Femur (tissue), 1 donor: Measurements from ENCODE around the gene ARID1B.

Source experiments
- DNase-seq: peaks from one replicate; pipeline ENCODE4 v3.0.0-alpha.2; 2017

Gene ARID1B

DNA sequence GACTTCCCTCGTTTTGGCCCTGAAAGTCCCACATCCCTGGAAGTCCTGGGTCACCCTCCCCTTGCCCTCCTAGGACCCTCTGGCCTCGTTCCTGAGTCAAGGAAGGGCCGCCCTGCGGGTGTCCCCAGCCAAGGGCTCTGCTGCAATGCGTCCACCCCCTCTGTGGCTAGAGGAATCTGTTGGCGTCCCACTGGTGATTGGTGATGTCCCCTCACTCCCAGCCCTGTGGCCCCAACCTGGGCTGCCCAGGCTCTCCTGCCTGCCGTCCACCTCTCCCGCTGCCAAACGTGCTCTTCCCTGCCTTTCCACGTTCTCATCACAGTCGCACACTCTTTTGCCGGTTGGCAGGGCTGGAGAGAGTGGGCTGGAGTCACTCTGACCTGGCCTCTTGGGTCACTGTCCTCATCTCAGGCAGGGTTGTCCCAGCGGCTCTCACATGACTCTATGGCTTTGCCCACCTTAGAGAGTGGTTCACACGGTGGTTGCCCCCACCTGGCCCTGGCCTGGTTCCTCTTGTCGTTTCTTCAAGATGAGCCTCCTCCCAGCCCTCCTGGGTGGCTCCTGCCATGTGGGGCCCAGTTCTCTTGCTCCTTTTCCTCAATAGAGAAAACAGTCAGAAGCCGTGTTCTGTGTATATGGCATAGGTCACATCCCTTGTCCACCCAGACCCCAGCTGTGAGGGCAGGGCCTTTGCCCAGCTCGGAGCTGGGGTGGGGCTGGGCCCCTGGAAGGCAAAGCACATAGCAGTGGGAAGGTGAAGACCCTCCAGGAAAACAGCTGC, 445.2 kb downstream of the ARID1B start:
- no peak for DNase-seq

DNA sequence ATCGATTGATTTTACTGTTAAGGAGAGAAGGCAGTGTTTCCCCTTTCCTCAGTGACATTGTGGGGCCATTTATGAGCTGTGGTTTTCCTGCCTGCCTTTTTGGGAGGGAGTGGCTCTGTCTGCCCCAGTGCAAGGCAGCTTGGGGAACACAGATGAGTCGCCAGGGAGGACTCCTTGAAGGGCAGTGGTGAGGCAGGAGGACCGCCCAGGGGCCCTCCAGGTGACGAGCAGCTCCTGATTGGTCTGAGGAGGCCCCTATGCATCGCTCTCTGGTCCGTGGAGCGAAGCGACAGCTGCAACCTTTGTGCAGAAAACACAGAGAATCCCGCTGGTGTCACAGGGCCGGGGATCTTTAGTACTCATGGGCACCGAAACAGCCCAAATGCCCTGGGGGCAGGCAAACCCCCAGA, 445.8 kb downstream of the ARID1B start:
- no peak for DNase-seq

DNA sequence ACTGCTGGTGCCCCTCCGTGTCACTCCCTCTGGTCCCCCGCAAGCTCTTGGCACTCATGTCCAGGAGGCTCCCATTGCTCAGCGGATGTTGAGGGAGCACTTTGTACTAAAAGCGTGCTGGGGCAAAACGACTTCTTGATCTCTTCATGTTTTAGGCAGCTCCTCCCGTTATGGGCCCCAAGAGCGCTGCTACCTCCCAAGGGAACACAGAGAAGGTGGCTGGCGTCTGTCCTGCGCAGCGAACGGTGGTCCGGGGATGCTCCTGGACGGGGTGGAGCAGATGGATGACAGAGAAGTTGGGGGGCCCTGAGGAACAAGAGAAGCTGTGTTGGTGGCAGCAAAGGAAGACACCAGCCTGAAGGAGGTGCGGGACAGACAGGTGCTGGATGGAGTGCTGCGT, 446.3 kb downstream of the ARID1B start:
- no peak for DNase-seq

DNA sequence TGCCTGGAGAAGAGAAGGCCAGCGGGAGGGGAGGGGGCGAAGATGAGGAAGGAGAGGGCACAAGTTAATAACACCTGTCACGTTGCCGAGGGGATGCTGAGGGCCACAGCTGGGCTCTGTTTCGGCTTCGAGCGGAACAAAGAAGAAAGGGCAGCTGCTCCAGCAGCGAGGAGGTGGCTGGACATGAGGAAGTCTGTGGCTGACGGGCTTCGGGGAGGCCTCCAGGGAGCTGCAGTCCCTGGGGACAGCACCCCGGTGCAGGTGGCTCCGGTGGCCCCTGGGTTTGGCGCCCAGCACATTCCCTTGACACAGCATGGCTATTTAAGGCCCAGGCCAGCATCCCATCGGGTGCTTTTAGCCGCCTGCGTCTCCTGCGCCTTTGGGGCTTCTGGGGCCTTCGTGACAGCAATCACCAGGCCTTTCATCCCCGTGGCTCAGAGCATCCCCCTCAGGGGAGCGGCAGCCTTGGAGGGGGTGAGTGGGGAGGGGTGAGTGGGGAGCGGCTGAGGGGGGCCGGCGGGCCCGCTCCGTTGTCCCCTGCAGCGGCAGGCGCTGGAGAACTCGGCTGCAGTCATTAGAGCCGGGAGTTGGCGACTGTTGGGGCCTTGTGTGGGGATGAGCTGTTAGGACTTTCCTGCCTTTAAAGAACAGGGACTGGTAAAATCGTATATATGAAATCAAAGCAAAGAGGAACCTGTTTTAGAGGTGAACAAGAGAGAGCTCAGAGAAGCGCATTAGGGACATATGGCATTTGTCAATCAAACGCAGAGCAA, 447.2 kb downstream of the ARID1B start:
- no peak for DNase-seq

DNA sequence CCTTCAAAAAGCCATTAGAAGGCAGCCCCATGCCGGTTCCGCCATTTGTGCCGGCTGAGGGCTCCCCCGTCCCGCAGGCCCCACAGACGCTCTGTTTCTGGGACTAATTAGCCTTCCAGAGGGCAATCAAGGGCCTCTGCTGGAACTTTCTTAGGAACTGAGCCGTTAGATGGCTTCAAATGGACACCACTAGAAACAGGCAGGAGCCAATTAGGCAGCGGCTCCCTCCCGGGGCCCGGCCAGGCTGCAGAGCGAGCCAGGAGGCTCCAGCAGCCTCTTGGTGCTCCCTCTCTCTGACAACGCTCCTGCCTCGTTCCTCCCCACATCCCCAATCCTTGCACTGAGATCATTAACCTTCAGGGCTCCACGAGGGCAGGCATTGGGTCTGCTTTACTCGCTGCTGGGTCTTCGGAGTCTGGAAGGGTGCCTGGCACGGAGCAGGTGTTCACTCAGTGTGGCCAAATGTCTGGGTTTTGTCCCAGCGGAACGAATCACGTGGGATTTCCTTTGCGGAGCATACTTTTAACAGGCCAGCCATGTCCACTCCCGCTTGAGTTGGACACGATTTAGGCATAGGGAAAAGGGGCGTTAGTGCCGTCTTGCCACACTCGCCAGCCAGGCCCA, 447.9 kb downstream of the ARID1B start:
- DNase-seq, result no peak

DNA sequence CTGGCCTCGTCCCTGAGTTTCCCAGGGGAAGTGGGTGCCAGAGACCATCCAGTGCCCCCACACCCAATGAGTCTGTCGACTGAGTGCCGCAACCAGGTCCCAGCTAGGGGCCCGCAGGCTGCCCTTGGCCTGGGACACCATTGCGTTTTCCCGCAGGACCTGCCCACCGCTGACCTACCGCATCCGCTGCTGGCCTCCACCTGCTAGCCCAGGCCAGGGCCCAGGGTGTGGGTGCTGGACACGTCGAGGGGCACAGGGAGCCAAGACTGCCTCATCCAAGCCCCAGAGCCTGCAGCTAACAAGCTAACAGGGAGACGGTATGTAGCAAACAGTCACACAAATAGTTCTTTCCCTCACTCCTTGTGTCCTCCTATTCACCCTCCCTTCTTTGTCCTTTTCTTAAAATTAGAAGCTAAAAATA, 448.4 kb downstream of the ARID1B start:
- DNase-seq, result no peak

DNA sequence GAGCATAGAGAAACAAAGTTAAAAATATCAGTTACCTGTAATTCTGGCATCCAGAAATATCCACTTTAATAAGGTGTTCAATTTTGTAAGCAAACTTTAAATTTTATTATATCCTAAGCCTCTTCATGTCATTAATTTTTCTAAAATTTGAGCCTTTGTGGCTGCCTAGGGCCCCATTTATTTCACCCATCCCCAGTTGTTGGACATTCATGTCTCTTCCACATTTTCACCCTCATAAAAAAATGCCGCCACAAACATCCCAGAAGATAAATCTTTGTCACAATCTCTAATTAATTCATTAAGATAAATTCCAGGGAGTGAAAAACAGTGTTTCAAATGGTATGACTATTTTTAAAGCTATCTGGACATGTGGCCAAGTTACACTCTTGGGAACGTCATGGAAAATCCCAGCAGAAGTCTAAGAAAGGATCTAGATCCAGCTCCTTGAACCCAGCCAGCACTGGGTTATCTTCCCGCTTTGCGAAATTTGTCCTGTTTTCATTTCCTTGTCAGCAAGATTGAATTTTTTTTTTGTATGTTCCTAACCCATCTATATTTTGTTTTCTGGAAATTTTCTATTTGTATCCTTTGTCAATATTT, 448.9 kb downstream of the ARID1B start:
- DNase-seq, result no peak

DNA sequence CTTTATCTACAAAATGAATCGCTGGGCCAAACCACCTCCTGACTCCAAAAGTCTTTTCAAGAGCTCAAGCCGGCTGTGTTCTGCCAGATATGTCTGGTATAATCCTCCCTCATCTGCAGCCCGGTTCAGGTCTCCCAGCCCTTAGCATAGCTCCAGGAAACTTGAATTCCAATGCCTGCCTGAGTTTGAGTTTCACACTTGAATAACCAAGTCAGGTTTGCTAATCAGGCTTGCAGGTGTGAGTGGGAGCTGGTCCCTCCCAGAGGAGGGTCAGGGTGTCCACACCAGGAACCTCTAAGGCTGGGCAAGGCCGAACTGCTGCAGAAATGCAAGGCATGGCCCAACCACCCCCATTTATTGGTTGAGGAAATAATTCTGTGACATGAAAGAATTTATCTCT, 449.6 kb downstream of the ARID1B start:
- DNase-seq, result no peak

DNA sequence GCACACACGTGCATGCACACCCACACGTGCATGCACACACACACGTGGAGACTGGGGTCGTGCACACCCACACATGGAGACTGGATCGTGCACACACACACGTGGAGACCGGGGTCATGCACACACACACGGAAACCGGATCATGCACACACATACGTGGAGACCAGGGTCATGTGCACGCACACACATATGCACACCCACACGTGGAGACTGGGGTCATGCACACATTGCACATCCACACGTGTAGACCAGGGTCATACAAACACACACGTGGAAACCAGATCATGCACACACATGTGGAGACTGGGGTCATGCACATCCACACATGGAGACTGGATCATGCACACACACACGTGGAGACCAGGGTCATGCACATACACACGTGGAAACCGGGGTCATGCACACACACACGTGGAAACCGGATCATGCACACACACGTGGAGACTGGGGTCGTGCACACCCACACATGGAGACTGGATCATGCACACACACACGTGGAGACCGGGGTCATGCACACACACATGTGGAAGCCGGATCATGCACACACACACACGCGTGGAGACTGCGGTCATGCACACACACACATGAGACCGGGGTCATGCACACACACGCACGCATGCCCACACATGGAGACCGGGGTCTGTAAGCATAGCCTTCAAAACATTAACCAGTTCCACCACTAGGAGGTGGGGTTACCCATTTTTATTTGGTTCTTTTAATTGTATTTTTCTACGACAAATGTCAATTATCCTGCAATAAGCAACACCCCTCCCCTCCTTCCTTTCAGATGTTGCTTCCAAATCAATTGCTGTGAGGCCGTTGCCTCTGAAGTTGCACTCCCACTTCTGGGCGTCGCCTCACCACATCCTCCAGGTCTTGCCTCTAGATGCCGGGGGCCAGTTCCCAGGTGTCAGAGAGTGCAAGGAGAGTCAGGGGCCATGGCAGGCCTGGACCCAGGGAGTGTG, 450.3 kb downstream of the ARID1B start:
- DNase-seq, result no peak

DNA sequence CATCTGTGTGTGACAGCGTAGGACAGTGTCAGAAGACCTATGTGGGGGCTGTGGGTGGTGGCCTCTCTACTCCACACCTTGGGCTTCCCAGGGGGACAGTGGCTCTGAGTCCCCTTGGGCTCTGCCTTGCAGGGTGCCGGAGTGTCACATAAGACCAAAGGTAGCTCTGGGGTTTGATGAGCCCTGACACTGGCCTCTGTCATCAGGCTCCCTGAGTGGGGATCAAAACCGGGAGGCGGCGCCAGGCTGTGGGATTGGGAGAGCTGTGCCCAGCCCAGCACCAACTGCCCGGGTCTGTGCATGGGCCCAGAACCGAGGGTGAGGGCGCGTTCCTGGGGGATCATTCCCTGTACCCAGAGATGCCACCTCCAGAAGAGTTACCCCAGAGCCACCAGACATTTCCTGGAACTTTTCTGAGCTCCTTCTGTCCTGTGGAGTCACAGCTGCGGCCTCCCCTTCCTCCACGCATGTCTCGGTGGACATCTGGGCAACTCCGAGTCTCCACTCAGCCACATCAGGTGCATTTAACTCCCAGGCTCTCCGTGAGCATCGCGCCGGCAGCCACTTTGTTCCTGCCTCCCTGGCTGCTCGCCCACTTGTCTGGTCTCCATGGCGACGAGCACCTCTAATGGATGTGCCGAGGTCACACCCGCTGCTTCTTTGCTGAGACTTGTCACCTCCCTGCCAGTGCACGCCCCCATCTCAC, 451.4 kb downstream of the ARID1B start:
- no peak for DNase-seq

DNA sequence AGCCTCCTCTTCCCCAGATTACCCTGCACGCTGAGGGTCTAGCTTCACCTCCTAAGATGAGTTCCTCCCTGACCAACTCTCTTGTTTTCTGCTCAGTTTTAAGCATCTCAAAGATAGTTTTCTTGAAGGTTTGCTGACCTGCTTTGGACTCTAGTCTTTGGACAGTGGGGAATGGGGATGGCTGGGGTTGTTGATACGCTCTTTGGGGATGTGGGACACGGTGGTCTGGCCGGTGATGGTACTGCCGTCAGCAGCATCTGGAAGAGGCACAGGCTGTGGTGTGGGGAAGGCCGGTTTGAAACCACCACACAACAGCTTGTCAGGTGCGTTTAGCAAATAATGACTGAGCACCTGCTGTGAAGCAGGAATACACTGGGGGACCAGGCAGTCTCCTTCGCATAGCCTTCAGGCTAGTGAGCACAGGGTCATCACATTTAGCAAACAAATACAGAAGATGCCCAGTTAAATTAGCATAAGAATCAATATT, 452.0 kb downstream of the ARID1B start:
- DNase-seq, result no peak

DNA sequence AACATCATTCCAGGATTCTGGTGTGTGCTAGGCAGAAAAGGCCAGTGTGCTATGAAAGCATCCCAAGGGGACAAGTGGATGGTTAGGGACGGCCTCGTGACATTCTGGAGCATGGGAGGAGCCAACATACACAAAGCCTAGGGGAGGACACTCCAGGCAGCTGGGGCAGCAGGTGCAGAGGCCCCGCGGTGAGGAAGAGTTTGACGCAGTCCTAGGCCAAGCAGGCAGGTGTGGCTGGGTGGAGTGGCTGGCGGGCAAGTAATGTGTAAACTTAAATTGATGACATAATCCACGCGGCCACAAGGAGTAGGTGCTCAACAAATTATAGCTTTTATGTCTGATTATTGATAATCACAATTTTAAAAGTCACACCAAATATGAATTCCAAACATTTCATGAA, 452.5 kb downstream of the ARID1B start:
- no peak for DNase-seq

DNA sequence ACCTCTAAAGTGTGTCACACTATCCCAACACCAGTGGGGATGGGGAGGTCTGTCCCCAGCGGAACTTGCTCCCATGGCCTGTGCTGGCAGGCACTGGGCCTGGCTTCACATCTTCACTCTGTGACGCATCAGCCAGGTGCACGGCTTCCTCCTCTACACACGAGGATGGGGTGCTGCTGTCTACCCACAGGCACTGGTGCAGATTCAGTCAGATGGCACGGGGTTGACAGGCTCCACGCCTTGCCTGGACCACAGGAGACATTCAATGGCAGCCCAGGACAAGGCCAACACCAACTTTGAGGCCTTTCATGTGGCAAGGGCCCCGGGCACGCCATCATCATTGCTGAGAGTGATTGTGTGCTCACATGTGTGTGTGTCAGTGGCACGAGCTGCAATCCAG, 453.7 kb downstream of the ARID1B start:
- DNase-seq, result no peak

DNA sequence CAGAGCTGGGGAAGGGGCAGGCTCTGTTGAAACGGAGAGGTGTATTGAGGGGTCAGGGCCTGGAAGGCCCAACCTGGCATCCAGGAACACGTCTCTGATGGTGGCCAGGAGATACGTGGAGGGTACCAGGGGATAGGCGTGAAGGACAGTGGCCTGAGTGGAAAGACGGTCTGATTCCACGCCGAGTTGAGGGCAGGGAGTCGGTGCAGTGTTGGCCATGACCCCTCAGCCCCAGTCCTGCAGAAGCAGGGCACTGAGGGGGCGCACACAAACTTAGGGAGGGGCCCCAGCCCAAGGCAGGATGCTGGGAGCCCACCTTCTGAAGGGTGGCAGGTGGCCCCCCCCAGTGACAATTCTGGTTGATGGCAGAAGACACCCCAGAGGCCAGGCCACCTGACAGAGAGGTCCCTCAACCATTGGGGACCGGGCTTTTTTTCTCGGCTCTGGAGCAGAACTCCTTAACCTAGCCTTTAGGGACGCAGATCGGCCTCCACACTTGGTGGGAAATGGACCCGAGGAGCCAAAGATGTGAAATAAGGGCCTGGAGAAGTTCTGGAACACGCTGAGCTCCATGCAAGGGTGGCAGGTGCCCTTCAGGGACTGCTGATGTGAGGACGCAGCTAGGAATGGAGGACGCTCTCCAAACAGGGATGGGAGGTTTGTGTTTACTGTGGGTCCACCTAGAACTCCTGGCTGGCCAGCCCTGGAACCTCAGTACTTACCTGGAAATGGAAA, 455.1 kb downstream of the ARID1B start:
- no peak for DNase-seq

DNA sequence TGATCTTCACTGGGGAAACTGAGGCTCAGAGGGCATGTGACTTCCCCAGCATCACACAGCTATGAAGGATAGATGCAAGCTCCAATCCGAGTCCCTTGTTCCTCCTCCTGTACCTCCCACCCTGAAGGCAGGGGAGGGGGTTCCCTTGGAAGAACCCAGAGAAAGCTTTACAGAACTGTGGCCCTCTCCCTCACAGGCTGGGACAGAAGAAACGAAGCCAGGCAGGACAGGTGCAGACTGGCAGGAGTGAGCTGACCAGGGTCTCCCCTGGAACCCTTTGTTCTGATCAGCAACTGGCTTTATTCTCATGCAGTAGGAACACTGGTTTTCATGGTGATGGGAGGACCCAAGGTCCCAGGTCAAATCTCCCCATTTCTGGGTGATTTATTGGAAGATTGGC, 456.0 kb downstream of the ARID1B start:
- DNase-seq, result no peak

DNA sequence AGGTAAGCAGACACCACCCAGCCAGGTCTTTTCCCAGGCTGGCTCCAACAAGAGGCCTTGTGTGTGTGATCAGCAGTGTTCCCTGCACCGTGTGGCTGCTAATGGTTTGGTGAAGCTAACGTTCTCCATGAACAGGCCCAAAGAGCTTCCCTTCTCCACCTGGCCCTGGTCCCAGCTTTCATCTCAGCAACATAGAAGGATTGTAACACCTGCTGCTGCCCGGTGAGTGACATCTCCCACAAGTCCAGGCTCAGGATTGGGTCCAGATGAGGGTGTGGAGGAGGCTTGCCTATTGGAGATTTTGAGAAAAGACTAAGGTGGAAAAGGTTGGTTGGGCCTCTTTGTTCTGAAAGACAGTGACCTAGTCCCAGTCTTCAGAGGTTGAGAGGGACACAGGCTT, 456.5 kb downstream of the ARID1B start:
- no peak for DNase-seq

DNA sequence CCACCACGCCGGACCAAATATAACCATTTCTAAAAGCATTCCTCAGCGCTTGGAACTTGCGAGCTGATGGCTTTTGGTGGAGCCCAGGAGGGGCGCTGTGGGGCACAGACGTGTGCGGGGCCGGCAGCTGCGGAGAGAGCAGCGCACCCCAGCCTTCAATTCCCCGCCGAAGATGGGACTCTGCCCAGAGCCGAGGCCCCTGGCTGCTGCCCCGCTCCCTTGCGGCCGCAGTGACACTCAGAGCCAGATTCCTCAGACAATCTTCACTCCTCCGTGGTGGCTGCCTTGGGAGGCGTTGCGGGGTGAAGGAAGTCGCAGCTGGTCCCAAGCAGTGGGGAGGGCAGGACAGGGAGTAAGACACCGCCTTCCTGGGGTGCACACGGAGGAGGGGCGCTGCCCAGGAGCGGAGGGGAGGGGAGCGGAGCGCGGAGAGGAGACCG, 458.4 kb downstream of the ARID1B start:
- peak; percentile 66 for DNase-seq

DNA sequence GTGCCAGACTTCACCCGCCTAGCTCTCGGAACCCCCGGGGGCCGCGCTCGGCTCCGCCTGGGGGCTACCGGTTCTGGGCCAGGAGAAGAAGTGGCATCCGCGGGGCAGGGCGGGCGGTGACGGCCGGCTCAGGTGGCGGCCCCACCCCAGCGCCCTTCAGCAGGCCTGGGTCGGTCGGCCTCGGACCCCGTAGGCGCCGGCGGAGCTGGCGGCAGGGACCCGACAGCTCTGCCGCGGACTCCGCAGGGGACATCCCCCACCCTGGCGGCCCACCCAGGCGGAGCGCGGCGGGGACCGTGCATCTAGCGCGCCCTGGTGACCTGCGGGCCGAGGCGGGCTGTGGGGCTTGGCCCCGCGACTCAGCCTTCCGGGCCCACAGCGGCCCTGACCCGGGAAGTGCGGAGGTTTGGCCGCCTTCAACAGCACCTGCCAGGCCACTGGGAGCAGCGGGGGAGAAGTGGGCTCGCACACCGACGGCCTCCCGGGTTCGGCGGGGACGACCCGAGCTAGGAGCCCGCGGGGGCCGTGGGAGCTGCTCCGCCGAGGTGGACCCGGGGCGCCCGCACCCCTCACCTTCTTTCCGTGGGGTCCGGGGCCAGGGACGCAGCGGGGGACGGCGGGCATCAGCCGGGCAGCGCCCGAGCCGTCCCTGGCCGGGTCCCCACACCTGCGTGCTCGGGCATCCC, 459.0 kb downstream of the ARID1B start:
- peak; percentile 41 for DNase-seq

DNA sequence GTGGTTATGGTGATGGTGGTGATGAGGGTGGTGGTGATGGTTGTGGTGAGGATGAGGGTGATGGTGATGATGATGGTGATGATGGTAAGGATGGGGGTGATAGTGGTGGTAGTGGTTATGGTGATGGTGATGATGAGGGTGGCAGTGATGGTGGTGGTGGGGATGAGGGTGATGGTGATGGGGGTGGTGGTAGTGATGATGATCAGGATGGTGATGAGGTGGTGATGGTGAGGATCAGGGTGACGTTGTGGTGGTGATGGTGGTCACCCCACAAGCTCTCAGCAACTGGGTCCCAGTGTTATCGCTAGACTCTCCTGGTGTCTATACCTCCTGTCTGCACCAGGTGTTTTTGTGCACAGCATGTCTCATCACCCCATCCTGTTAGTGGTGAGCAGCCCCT, 461.2 kb downstream of the ARID1B start:
- DNase-seq, result no peak

DNA sequence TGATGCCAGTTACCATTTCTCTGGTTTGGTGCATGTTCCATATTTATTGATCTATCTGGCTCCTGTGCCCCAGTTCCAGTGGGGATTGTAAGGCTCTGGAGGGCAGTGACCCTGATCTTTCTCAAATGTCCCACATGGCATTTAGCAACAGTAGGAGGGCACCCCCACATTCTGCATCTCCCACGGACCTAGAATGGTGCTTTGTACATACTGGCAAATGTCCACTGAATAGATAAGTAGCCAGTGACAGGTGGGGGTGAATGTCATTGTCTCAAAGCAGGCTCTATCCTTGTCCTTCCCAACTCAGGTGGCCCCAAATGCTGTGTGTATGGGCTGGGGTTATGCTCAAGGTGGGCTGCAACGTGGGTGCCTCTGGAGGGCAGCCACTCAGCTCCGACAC, 462.0 kb downstream of the ARID1B start:
- no peak for DNase-seq
